SK-N-SH (cell line): ENCODE data around the gene FOCAD. TPM values are rescaled to one million over a fixed set of nuclear protein-coding genes. Genes with fewer than 3 reads are reported as not detected.

Source experiments
- CTCF ChIA-PET: fragments of 300-600, 350-600 bp; formaldehyde crosslinking; extraction: SDS; loops from one replicate; lab custom pipeline; 2021; lab: Yijun Ruan, JAX
- POLR2A ChIA-PET: fragments of 350-600 bp; sonication (Branson Sonifier 250); formaldehyde crosslinking; extraction: SDS; loops from one replicate; lab custom pipeline; 2020; ENCODE audit warnings: antibody characterized with exemption, inconsistent platforms; lab: Yijun Ruan, JAX
- DNase-seq: peaks from one replicate; pipeline ENCODE4 v3.0.0; 2012
- H2AFZ ChIP-seq: fragments of 200-600 bp; sonication (generic); 2 replicates; pipeline ENCODE4 v1.8.1; 2016; ENCODE audit warnings: antibody characterized with exemption, mild to moderate bottlenecking, low read depth
- H3F3A ChIP-seq: fragments of 200-600 bp; sonication (generic); replicated peaks from 2 replicates; pipeline ENCODE3; 2016; ENCODE audit warnings: antibody characterized with exemption, mild to moderate bottlenecking; ENCODE audit not compliant: insufficient read depth
- H3K27ac ChIP-seq, 2 experiments: fragments of 200-500 bp in 1 of 2; fragments of 200-600 bp in 1 of 2; sonication (Bioruptor generic) in 1 of 2; sonication (generic), shearing (Covaris generic) in 1 of 2; 2 replicates each; pipeline versions ENCODE4 v1.5.1 to v1.6.1; 2014 to 2016; ENCODE audit warnings: low read depth in 2 of 2, inconsistent platforms in 1 of 2, low read length in 1 of 2, mild to moderate bottlenecking in 1 of 2, mixed read lengths in 1 of 2
- H3K27me3 ChIP-seq: fragments of 200-600 bp; sonication (generic), shearing (Covaris generic); 2 replicates; pipeline ENCODE4 v1.6.1; 2016; ENCODE audit warnings: mixed run types; ENCODE audit not compliant: insufficient read depth
- H3K36me3 ChIP-seq, 2 experiments: fragments of 200-500 bp in 1 of 2; fragments of 200-600 bp in 1 of 2; sonication (Bioruptor generic) in 1 of 2; sonication (generic) in 1 of 2; replicated peaks in 1 of 2; 2 replicates each; pipeline versions ENCODE3 to v1.5.1; 2014 to 2016; ENCODE audit warnings: low read length in 1 of 2, mild to moderate bottlenecking in 1 of 2; ENCODE audit not compliant: insufficient read depth in 2 of 2, control insufficient read depth in 1 of 2
- H3K4me1 ChIP-seq, 2 experiments: fragments of 200-500 bp in 1 of 2; fragments of 200-600 bp in 1 of 2; sonication (Bioruptor generic) in 1 of 2; sonication (generic), shearing (Covaris generic) in 1 of 2; 2 replicates each; pipeline versions ENCODE4 v1.5.1 to v1.6.1; 2014 to 2016; ENCODE audit warnings: low read depth in 1 of 2, low read length in 1 of 2, mixed run types in 1 of 2; ENCODE audit not compliant: insufficient read depth in 2 of 2, control insufficient read depth in 1 of 2
- H3K4me2 ChIP-seq: fragments of 200-600 bp; sonication (generic), shearing (Covaris generic); 2 replicates; pipeline ENCODE4 v1.6.1; 2017; ENCODE audit warnings: mixed run types
- H3K4me3 ChIP-seq, 2 experiments: fragments of 200-500 bp in 1 of 2; fragments of 200-600 bp in 1 of 2; sonication (Bioruptor generic) in 1 of 2; sonication (generic), shearing (Covaris generic) in 1 of 2; 2 replicates each; pipeline versions ENCODE4 v1.5.1 to v1.8.1; 2014 to 2016; ENCODE audit warnings: low read depth in 2 of 2, inconsistent platforms in 1 of 2, low read length in 1 of 2, mild to moderate bottlenecking in 1 of 2, mixed read lengths in 1 of 2, moderate library complexity in 1 of 2
- H3K79me2 ChIP-seq: fragments of 200-600 bp; sonication (generic); 2 replicates; pipeline ENCODE4 v1.8.1; 2017; ENCODE audit warnings: mild to moderate bottlenecking; ENCODE audit not compliant: insufficient read depth
- H3K9ac ChIP-seq: fragments of 200-600 bp; sonication (generic); 2 replicates; pipeline ENCODE4 v1.6.1; 2017; ENCODE audit warnings: mixed run types
- H3K9me2 ChIP-seq: fragments of 200-600 bp; sonication (generic); 2 replicates; pipeline ENCODE4 v1.6.1; 2017; ENCODE audit warnings: mixed run types
- H3K9me3 ChIP-seq: fragments of 200-600 bp; sonication (generic); 2 replicates; pipeline ENCODE4 v1.6.1; 2017; ENCODE audit warnings: mixed run types, mild to moderate bottlenecking, moderate library complexity
- H4K20me1 ChIP-seq: fragments of 200-600 bp; sonication (generic); 2 replicates; pipeline ENCODE4 v1.6.1; 2017; ENCODE audit warnings: mild to moderate bottlenecking, mixed run types; ENCODE audit not compliant: insufficient read depth
- CHD2 ChIP-seq: fragments of 150-350 bp; IDR thresholded peaks from 2 replicates; pipeline ENCODE4 v1.6.1; 2018; ENCODE audit warnings: low read length; ENCODE audit not compliant: partially characterized antibody
- ELF1 ChIP-seq: IDR thresholded peaks from 2 replicates; pipeline ENCODE4 v1.4.0; 2012
- FOXM1 ChIP-seq: IDR thresholded peaks from 2 replicates; pipeline ENCODE4 v1.4.0; 2012; ENCODE audit warnings: low read depth, mild to moderate bottlenecking
- GATA2 ChIP-seq: sonication (generic); formaldehyde crosslinking; IDR thresholded peaks from 2 replicates; pipeline ENCODE4 v1.5.0; 2020; ENCODE audit warnings: mild to moderate bottlenecking, missing genetic modification reagents
- MEF2A ChIP-seq: IDR thresholded peaks from 2 replicates; pipeline ENCODE4 v1.4.0; 2012; ENCODE audit warnings: low read depth, borderline replicate concordance
- MXI1 ChIP-seq: IDR thresholded peaks from 2 replicates; pipeline ENCODE4 v1.6.1; 2012; ENCODE audit warnings: mild to moderate bottlenecking, low read depth, low read length, improper control_type of control experiment
- POLR2AphosphoS5 ChIP-seq: IDR thresholded peaks from 2 replicates; pipeline ENCODE4 v1.6.1; 2012; ENCODE audit warnings: low read depth, low read length
- RCOR1 ChIP-seq: fragments of 150-350 bp; IDR thresholded peaks from 2 replicates; pipeline ENCODE4 v1.6.1; 2017; ENCODE audit warnings: antibody characterized with exemption, low read length
- RFX5 ChIP-seq: IDR thresholded peaks from 2 replicates; pipeline ENCODE4 v1.6.1; 2012; ENCODE audit warnings: mild to moderate bottlenecking, improper control_type of control experiment, low read length
- TEAD4 ChIP-seq: IDR thresholded peaks from 2 replicates; pipeline ENCODE4 v1.4.0; 2012; ENCODE audit warnings: mild to moderate bottlenecking, borderline replicate concordance; ENCODE audit not compliant: insufficient read depth
- USF1 ChIP-seq: IDR thresholded peaks from 2 replicates; pipeline ENCODE4 v1.4.0; 2012; ENCODE audit warnings: low read depth, borderline replicate concordance
- WGBS: methylation state at CpG from one replicate; pipeline ENCODE4 v1.1.6; 2017; ENCODE audit warnings: low lambda C conversion rate; 5-methylcytosine and 5-hydroxymethylcytosine counted together
- polyA plus RNA-seq, 3 experiments: library from polyadenylated mRNA; depleted of rRNA; stranded (reverse); fragments of >200 nt; gene quantifications; 2 replicates each; pipeline ENCODE4 v1.2.3, GENCODE V29; 2012
- TF ChIP-seq, protein P1 (sequence below): fragments of 150-350 bp; IDR thresholded peaks from 2 replicates; pipeline ENCODE4 v1.6.1; 2016; ENCODE audit warnings: mild to moderate bottlenecking, low read depth, low read length

Gene FOCAD
- polyA plus RNA-seq, 1 of the 3 experiments (the other 2 are of a cell fraction) = 15.8 TPM

DNA sequence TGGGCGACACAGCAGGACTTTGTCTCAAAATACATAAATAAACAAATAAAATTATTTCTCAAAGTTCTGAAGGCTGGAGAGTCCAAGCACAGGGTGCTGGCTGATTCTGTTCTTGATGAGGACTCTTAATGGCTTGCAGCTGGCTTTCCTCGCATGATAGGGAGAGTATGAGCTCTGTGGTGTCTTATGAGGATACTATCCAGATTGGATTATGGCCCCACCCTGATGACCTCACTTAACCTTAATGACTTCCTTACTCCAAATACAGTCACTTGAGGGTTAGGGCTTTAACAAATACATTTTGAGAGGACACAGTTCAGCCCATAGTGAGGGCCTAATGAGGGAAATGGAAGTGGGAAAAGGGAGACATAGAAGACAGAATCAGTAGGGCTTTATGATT lies 87.7 kb downstream of the FOCAD start:
- WGBS = 90% methylated on average over 2 of the region's 2 CpGs
- ChIA-PET CTCF (no interaction called here), POLR2A (no interaction called here)
- Histone ChIP-seq H3K27me3 (no peaks in the 10 kb centered on the region), H3K9ac (no peak overlapping the region), H3K9me2 (no peaks in the 10 kb centered on the region), H3K4me2 (no peak overlapping the region), H3K36me3 (peaks cover 13 to 26% of the 10 kb centered on the region in 2 experiments), H4K20me1 (no peaks in the 10 kb centered on the region), H3K9me3 (no peaks in the 10 kb centered on the region), H3F3A (no peaks in the 10 kb centered on the region), H3K79me2 (no peaks in the 10 kb centered on the region), H3K4me3 (no peak overlapping the region), H3K27ac (no peak overlapping the region), H2AFZ (no peak overlapping the region), H3K4me1 (no peaks in the 10 kb centered on the region)
- DNase-seq = no peak
- TF ChIP-seq TEAD4 (no peak), GATA2 (CRISPR knock-in tag) (no peak), MXI1 (no peak), MEF2A (no peak), USF1 (no peak), ELF1 (no peak)
- TF ChIP-seq, protein P1, sequence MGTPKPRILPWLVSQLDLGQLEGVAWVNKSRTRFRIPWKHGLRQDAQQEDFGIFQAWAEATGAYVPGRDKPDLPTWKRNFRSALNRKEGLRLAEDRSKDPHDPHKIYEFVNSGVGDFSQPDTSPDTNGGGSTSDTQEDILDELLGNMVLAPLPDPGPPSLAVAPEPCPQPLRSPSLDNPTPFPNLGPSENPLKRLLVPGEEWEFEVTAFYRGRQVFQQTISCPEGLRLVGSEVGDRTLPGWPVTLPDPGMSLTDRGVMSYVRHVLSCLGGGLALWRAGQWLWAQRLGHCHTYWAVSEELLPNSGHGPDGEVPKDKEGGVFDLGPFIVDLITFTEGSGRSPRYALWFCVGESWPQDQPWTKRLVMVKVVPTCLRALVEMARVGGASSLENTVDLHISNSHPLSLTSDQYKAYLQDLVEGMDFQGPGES = no peak

DNA sequence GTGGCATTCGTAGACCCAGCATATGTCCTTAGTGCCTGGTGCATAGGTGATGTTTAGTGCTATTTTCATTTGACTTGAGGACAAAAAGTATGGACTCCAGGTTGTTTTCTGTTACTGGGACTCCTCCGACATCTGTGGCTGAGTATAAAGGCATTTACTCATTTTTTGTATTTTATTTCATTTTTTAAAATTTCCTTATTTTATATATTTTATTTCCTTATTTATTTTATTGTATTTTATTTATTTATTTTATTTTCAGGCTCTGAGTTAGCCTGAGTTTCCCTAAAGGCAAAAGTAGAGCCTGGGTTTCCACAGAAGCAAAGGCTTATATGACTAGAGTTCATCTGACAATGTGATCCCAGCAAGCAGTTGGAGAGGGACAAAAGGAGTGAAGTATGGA lies 91.6 kb downstream of the FOCAD start:
- Histone ChIP-seq H3K36me3 (peaks cover 6 to 10% of the 10 kb centered on the region in 2 experiments), H3F3A (no peaks in the 10 kb centered on the region), H3K9ac (no peak overlapping the region), H3K4me1 (no peaks in the 10 kb centered on the region), H4K20me1 (no peaks in the 10 kb centered on the region), H3K9me2 (no peaks in the 10 kb centered on the region), H3K27ac (no peak overlapping the region), H3K27me3 (no peaks in the 10 kb centered on the region), H3K9me3 (no peaks in the 10 kb centered on the region), H3K79me2 (no peaks in the 10 kb centered on the region), H2AFZ (no peak overlapping the region), H3K4me2 (no peak overlapping the region), H3K4me3 (no peak overlapping the region)
- DNase-seq = no peak
- 93% methylated on average over 2 of the region's 2 CpGs for WGBS
- ChIA-PET CTCF (no interaction called here), POLR2A (no interaction called here)
- TF ChIP-seq RCOR1 (no peak), RFX5 (no peak), USF1 (no peak), MEF2A (no peak), TEAD4 (no peak), CHD2 (no peak), POLR2AphosphoS5 (no peak), FOXM1 (no peak)
